ENCODE results near the gene NTN3.

NTN3 gene

GRCh38 chr16:2516391-2517240, 45.5 kb downstream of the NTN3 start:
- no peak for DNase-seq

- DNase-seq: no peak
Measured at GRCh38 chr16:2517954-2518605, 47.0 kb downstream of the NTN3 start.

GRCh38 chr16:2518823-2519710, 48.0 kb downstream of the NTN3 start:
- DNase-seq: no peak

- DNase-seq: no peak
Measured at GRCh38 chr16:2519711-2520080, 48.6 kb downstream of the NTN3 start.

GRCh38 chr16:2520097-2520783, 49.1 kb downstream of the NTN3 start, which contains the start of gene AMDHD2:
Gene AMDHD2, plus strand, starts transcription at chr16:2520371. Its CDS starts 88 bp downstream, at chr16:2520459.
- DNase-seq: peak; percentile 4

- DNase-seq: no peak
Measured at GRCh38 chr16:2520784-2521531, 49.9 kb downstream of the NTN3 start.
